Measurements from ENCODE around the gene NTF3.

DNA sequence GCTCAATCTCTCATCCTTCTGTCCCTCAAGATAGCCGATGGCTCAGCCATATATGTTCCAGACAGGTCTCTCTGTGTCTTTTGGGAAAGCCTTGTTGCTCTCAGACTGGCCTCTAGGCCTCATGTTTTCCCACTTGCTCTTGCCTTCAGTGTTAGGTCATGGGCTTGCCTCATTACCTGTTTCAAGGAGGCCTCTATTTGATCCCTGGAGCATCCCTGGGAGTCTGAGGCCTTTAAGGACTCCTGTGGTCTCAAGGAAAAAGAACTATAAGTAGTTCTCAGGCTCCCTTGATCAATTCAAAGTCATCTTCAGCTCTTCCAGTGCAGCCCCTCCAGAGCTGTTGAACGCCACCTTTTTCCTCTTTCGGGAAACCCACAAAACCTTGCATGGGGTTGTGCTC is 47.9 kb downstream of the NTF3 start:
- TF ChIP-seq, protein P1, sequence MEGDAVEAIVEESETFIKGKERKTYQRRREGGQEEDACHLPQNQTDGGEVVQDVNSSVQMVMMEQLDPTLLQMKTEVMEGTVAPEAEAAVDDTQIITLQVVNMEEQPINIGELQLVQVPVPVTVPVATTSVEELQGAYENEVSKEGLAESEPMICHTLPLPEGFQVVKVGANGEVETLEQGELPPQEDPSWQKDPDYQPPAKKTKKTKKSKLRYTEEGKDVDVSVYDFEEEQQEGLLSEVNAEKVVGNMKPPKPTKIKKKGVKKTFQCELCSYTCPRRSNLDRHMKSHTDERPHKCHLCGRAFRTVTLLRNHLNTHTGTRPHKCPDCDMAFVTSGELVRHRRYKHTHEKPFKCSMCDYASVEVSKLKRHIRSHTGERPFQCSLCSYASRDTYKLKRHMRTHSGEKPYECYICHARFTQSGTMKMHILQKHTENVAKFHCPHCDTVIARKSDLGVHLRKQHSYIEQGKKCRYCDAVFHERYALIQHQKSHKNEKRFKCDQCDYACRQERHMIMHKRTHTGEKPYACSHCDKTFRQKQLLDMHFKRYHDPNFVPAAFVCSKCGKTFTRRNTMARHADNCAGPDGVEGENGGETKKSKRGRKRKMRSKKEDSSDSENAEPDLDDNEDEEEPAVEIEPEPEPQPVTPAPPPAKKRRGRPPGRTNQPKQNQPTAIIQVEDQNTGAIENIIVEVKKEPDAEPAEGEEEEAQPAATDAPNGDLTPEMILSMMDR (IDR thresholded peaks at IDR 0.05; ENCODE audit: borderline replicate concordance, extremely low read depth, low read length, poor library complexity, severe bottlenecking), result no peak
- no peak for TF ChIP-seq EZH2 (IDR thresholded peaks at IDR 0.05; ENCODE audit: borderline replicate concordance, low read depth, low read length, severe bottlenecking)

Measured in DND-41 (cell line).